Fibroblast of lung (primary cell): ENCODE measurements around the gene ADGRE1. TPM values are rescaled to one million over a fixed set of nuclear protein-coding genes. Genes with fewer than 3 reads are reported as not detected.
A peak's percentile ranks its signal among the peaks of the same experiment; 100 is the strongest.

Source experiments
- DNase-seq, 2 donors: peaks; one replicate each; pipeline versions ENCODE4 v3.0.0 to v3.0.0-alpha.2; 2010; ENCODE audit warnings: low read depth in 2 of 2
- H2AFZ ChIP-seq: 2 replicates; pipeline ENCODE4 v1.5.1; 2012; ENCODE audit warnings: low read length, control low read depth, inconsistent platforms
- H3K27ac ChIP-seq: 2 replicates; pipeline ENCODE4 v1.5.1; 2011; ENCODE audit warnings: low read length, control low read depth; ENCODE audit not compliant: insufficient read depth
- H3K27me3 ChIP-seq: 2 replicates; pipeline ENCODE4 v1.5.1; 2011; ENCODE audit warnings: mild to moderate bottlenecking, low read length; ENCODE audit not compliant: control insufficient read depth, insufficient read depth
- H3K36me3 ChIP-seq: 2 replicates; pipeline ENCODE4 v1.5.1; 2011; ENCODE audit warnings: low read length; ENCODE audit not compliant: control insufficient read depth, insufficient read depth
- H3K4me1 ChIP-seq: 2 replicates; pipeline ENCODE4 v1.5.1; 2011; ENCODE audit warnings: low read length; ENCODE audit not compliant: control insufficient read depth, insufficient read depth; ENCODE audit errors: extremely low read depth
- H3K4me2 ChIP-seq: 2 replicates; pipeline ENCODE4 v1.5.1; 2011; ENCODE audit warnings: low read length, control low read depth; ENCODE audit not compliant: insufficient read depth; ENCODE audit errors: extremely low read depth
- H3K4me3 ChIP-seq, 4 experiments: fragments of 200-600 bp in 1 of 4; sonication (generic) in 1 of 4; replicated peaks in 1 of 4; 2 replicates each; pipeline ENCODE4 v1.5.1; 2011 to 2016; ENCODE audit warnings: low read length in 4 of 4, low read depth in 3 of 4, mild to moderate bottlenecking in 3 of 4, control low read depth in 2 of 4, inconsistent platforms in 1 of 4, mixed read lengths in 1 of 4; ENCODE audit not compliant: insufficient read depth in 1 of 4; ENCODE audit errors: control extremely low read depth in 1 of 4
- H3K79me2 ChIP-seq: 2 replicates; pipeline ENCODE4 v1.5.1; 2012; ENCODE audit warnings: mild to moderate bottlenecking, low read length, inconsistent platforms; ENCODE audit not compliant: control insufficient read depth, insufficient read depth
- H3K9ac ChIP-seq: 2 replicates; pipeline ENCODE4 v1.5.1; 2011; ENCODE audit warnings: mild to moderate bottlenecking, low read length, control low read depth; ENCODE audit not compliant: insufficient read depth
- H3K9me3 ChIP-seq: 2 replicates; pipeline ENCODE4 v1.5.1; 2012; ENCODE audit warnings: low read depth, low read length; ENCODE audit not compliant: control insufficient read depth, insufficient read depth
- H4K20me1 ChIP-seq: 2 replicates; pipeline ENCODE4 v1.5.1; 2011; ENCODE audit warnings: low read length; ENCODE audit not compliant: control insufficient read depth, insufficient read depth; ENCODE audit errors: extremely low read depth
- EZH2 ChIP-seq: IDR thresholded peaks from 2 replicates; pipeline ENCODE4 v1.5.1; 2012; ENCODE audit warnings: low read length, control low read depth, mild to moderate bottlenecking; ENCODE audit errors: missing control alignments
- polyA plus RNA-seq, 2 donors: library from polyadenylated mRNA; depleted of rRNA in 1 of 2; stranded (reverse) in 1 of 2; unstranded in 1 of 2; fragments of >200 nt; gene quantifications; 2 replicates each; pipeline ENCODE4 v1.2.1, GENCODE V29; 2011 to 2012; ENCODE audit warnings: missing spikeins in 1 of 2
- total RNA-seq: library from RNA; depleted of rRNA; stranded (reverse); fragments of >200 nt; gene quantifications from 2 replicates; pipeline ENCODE4 v1.2.1, GENCODE V29; 2014
- TF ChIP-seq, protein P1 (sequence below), 2 donors: IDR thresholded peaks in 1 of 2; conservative IDR thresholded peaks in 1 of 2; 1 replicate in 1 of 2; 2 replicates in 1 of 2; pipeline ENCODE4 v1.5.1; 2011 to 2012; ENCODE audit warnings: low read length in 2 of 2, control low read depth in 1 of 2, inconsistent platforms in 1 of 2, low read depth in 1 of 2, mild to moderate bottlenecking in 1 of 2

ADGRE1 gene
- total and polyA plus RNA-seq, 2 donors (not counting 1 experiment from before 2014, with no cell fraction given) = under 0.01 TPM; not detected in 1

DNA sequence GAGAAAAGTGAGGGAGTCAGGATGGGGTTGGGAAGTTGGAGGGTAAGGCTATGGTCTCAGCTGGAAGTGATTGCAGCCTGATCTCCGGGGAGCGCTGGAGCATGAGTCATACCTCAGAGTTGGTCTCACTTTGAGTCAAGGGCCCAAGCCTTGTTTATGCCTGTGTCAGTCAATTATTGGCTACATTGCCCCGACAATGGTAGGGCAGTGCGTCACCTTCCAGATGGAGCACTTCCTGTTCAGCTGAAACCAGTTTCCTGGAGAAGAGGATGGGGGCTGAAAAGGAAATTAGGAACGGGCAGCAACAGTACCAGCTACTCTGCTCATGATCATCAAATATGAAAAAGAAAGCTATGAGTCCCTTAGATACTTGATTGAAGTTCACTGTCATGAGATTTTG lies 60.4 kb downstream of the ADGRE1 start:
- H3K36me3 ChIP-seq = no peaks in the 10 kb centered on the region
- no peaks in the 10 kb centered on the region for H3K4me1 ChIP-seq
- TF ChIP-seq, protein P1, sequence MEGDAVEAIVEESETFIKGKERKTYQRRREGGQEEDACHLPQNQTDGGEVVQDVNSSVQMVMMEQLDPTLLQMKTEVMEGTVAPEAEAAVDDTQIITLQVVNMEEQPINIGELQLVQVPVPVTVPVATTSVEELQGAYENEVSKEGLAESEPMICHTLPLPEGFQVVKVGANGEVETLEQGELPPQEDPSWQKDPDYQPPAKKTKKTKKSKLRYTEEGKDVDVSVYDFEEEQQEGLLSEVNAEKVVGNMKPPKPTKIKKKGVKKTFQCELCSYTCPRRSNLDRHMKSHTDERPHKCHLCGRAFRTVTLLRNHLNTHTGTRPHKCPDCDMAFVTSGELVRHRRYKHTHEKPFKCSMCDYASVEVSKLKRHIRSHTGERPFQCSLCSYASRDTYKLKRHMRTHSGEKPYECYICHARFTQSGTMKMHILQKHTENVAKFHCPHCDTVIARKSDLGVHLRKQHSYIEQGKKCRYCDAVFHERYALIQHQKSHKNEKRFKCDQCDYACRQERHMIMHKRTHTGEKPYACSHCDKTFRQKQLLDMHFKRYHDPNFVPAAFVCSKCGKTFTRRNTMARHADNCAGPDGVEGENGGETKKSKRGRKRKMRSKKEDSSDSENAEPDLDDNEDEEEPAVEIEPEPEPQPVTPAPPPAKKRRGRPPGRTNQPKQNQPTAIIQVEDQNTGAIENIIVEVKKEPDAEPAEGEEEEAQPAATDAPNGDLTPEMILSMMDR (conservative IDR thresholded peaks at IDR 0.05 in 1 of 2, IDR thresholded peaks at IDR 0.05 in 1 of 2; ENCODE audit: low read depth in 1 of 2, low read length in 2 of 2) = no peak
- no peak for TF ChIP-seq EZH2
- no peaks in the 10 kb centered on the region for H3K9me3 ChIP-seq
- H2AFZ ChIP-seq = no peak overlapping the region
- no peaks in the 10 kb centered on the region for H4K20me1 ChIP-seq
- H3K79me2 ChIP-seq = no peaks in the 10 kb centered on the region
- peak; percentile 2 to 29 for DNase-seq
- no peaks in the 10 kb centered on the region for H3K27me3 ChIP-seq
- no peak overlapping the region for H3K4me2 ChIP-seq
- no peak overlapping the region for H3K27ac ChIP-seq
- no peak overlapping the region for H3K9ac ChIP-seq
- H3K4me3 ChIP-seq = no peak overlapping the region

GRCh38 chr19:6948884-6949283 lies 61.5 kb downstream of the ADGRE1 start:
- Histone ChIP-seq H2AFZ (no peak overlapping the region), H3K4me3 (no peak overlapping the region), H3K9ac (no peak overlapping the region), H3K79me2 (no peaks in the 10 kb centered on the region), H3K27me3 (no peaks in the 10 kb centered on the region), H3K4me2 (no peak overlapping the region), H3K27ac (no peak overlapping the region), H3K36me3 (no peaks in the 10 kb centered on the region), H3K4me1 (no peaks in the 10 kb centered on the region), H4K20me1 (no peaks in the 10 kb centered on the region), H3K9me3 (no peaks in the 10 kb centered on the region)
- no peak for DNase-seq
- TF ChIP-seq EZH2 = no peak
- TF ChIP-seq, protein P1 (conservative IDR thresholded peaks at IDR 0.05 in 1 of 2, IDR thresholded peaks at IDR 0.05 in 1 of 2; ENCODE audit: low read depth in 1 of 2, low read length in 2 of 2) = no peak

DNA sequence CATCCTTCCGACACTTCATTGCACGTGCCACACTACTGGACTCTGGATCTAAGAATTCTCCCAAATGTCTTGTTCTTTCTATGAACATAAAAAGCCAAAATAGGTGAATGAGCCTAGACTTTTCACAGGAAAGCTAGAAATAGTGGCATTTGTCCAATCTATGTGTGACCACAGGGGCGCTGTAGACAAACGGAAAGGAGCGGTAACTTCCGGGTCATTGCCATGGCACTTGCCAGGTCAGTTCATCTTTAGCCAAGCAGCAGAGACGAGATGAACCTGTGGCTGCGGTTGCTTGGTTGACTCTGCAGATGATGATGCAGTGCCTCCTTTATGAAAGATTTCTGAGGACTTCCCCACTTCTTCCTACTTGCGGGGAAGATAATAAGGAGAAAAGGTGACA lies 65.6 kb downstream of the ADGRE1 start:
- no peaks in the 10 kb centered on the region for H3K36me3 ChIP-seq
- H4K20me1 ChIP-seq = no peaks in the 10 kb centered on the region
- no peaks in the 10 kb centered on the region for H3K4me1 ChIP-seq
- no peak overlapping the region for H3K4me2 ChIP-seq
- no peak overlapping the region for H3K27ac ChIP-seq
- H3K9me3 ChIP-seq = no peaks in the 10 kb centered on the region
- no peak overlapping the region for H3K4me3 ChIP-seq
- no peak overlapping the region for H2AFZ ChIP-seq
- no peaks in the 10 kb centered on the region for H3K79me2 ChIP-seq
- no peak overlapping the region for H3K9ac ChIP-seq
- no peaks in the 10 kb centered on the region for H3K27me3 ChIP-seq
- DNase-seq = no peak
- no peak for TF ChIP-seq EZH2
- TF ChIP-seq, protein P1 (conservative IDR thresholded peaks at IDR 0.05 in 1 of 2, IDR thresholded peaks at IDR 0.05 in 1 of 2; ENCODE audit: low read depth in 1 of 2, low read length in 2 of 2) = no peak
